ENCODE measurements around the gene ZCCHC7.

DNA sequence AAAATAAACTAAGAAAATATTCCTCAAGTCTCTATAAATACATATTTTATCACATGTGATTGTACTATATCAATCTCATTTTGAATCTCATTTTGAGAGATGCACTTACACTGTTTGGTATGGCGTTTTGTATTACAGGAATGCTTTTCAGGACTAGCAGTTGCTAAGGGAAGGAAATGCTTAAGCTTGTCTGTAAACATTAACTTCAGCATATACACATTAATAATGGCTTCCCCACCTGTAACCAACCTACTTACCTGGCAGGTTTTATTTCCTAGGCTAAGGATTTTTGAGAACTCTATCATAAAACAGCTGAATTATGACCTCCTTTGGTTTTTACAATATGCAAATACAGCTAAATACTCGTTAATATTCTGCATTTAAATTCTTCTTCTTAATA lies 161.2 kb downstream of the ZCCHC7 start:
- TF ChIP-seq, protein P1, sequence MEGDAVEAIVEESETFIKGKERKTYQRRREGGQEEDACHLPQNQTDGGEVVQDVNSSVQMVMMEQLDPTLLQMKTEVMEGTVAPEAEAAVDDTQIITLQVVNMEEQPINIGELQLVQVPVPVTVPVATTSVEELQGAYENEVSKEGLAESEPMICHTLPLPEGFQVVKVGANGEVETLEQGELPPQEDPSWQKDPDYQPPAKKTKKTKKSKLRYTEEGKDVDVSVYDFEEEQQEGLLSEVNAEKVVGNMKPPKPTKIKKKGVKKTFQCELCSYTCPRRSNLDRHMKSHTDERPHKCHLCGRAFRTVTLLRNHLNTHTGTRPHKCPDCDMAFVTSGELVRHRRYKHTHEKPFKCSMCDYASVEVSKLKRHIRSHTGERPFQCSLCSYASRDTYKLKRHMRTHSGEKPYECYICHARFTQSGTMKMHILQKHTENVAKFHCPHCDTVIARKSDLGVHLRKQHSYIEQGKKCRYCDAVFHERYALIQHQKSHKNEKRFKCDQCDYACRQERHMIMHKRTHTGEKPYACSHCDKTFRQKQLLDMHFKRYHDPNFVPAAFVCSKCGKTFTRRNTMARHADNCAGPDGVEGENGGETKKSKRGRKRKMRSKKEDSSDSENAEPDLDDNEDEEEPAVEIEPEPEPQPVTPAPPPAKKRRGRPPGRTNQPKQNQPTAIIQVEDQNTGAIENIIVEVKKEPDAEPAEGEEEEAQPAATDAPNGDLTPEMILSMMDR (IDR thresholded peaks at IDR 0.05) = no peak
- no peak for TF ChIP-seq POLR2A (IDR thresholded peaks at IDR 0.05)

All from thyroid gland (tissue), 4 donors.